IMR-90 (cell line): Measurements from ENCODE around the gene SYCP2. TPM values are rescaled to one million over a fixed set of nuclear protein-coding genes. Genes with fewer than 3 reads are reported as not detected.

Experiments used
- ATAC-seq: fragments of 200-7000 bp; cut with Tn5 transposase; 2 replicates; pipeline ENCODE4 v1.9.1; 2020; ENCODE audit warnings: low read depth, mild to moderate bottlenecking, moderate library complexity
- BruUV-seq: library from RNA; stranded (reverse); fragments of 400-500 nt; replicated peaks from 2 replicates; lab custom pipeline; 2021; lab: Mats Ljungman, UMichigan
- CTCF ChIA-PET: fragments of 300-600 bp; formaldehyde crosslinking; extraction: SDS; loops from one replicate; lab custom pipeline; 2021; ENCODE audit warnings: antibody characterized with exemption; lab: Yijun Ruan, JAX
- POLR2A ChIA-PET: fragments of 300-600 bp; sonication (Branson Sonifier 250); formaldehyde crosslinking; loops from one replicate; lab custom pipeline; 2022; ENCODE audit warnings: antibody characterized with exemption; ENCODE audit not compliant: unreplicated experiment; lab: Charles Lee
- DNase-seq: peaks from one replicate; pipeline ENCODE4 v3.0.0; 2013
- H2AFZ ChIP-seq: replicated peaks from 2 replicates; pipeline ENCODE3; 2013; ENCODE audit warnings: low read length, mild to moderate bottlenecking; ENCODE audit not compliant: poor library complexity
- H2AK5ac ChIP-seq: 2 replicates; pipeline ENCODE4 v1.6.1; 2013; ENCODE audit warnings: low read depth, low read length, inconsistent platforms
- H2AK9ac ChIP-seq: replicated peaks from 2 replicates; pipeline ENCODE3; 2013; ENCODE audit warnings: mild to moderate bottlenecking, low read depth, low read length, moderate library complexity; ENCODE audit not compliant: poor library complexity
- H2BK120ac ChIP-seq: 2 replicates; pipeline ENCODE4 v1.6.1; 2013; ENCODE audit warnings: low read depth, low read length, inconsistent platforms
- H2BK15ac ChIP-seq: 3 replicates; pipeline ENCODE4 v1.6.1; 2013; ENCODE audit warnings: low read depth, low read length, inconsistent platforms
- H2BK20ac ChIP-seq: 2 replicates; pipeline ENCODE4 v1.6.1; 2013; ENCODE audit warnings: low read depth, mild to moderate bottlenecking, inconsistent platforms, low read length, moderate library complexity
- H2BK5ac ChIP-seq: 2 replicates; pipeline ENCODE4 v1.6.1; 2013; ENCODE audit warnings: mild to moderate bottlenecking, low read depth, low read length, inconsistent platforms; ENCODE audit not compliant: poor library complexity, severe bottlenecking
- H3K14ac ChIP-seq: replicated peaks from 2 replicates; pipeline ENCODE4 v1.6.1; 2013; ENCODE audit warnings: low read depth, low read length, inconsistent platforms
- H3K18ac ChIP-seq: 2 replicates; pipeline ENCODE4 v1.6.1; 2013; ENCODE audit warnings: low read depth, low read length, control low read depth
- H3K23ac ChIP-seq: 2 replicates; pipeline ENCODE4 v1.6.1; 2013; ENCODE audit warnings: low read depth, low read length, inconsistent platforms
- H3K27ac ChIP-seq: 2 replicates; pipeline ENCODE4 v1.5.1; 2013; ENCODE audit warnings: mild to moderate bottlenecking, control low read depth, low read length; ENCODE audit not compliant: insufficient read depth
- H3K27me3 ChIP-seq: 2 replicates; pipeline ENCODE4 v1.6.1; 2013; ENCODE audit warnings: low read length; ENCODE audit not compliant: control insufficient read depth, insufficient read depth
- H3K36me3 ChIP-seq: 2 replicates; pipeline ENCODE4 v1.6.1; 2013; ENCODE audit warnings: low read length, mixed read lengths; ENCODE audit not compliant: control insufficient read depth, insufficient read depth
- H3K4ac ChIP-seq: 2 replicates; pipeline ENCODE4 v1.6.1; 2013; ENCODE audit warnings: low read depth, low read length, inconsistent platforms
- H3K4me1 ChIP-seq: 2 replicates; pipeline ENCODE4 v1.6.1; 2013; ENCODE audit warnings: low read length, mixed read lengths; ENCODE audit not compliant: control insufficient read depth, insufficient read depth
- H3K4me2 ChIP-seq: 2 replicates; pipeline ENCODE4 v1.6.1; 2013; ENCODE audit warnings: low read depth, mild to moderate bottlenecking, control low read depth, low read length, moderate library complexity
- H3K4me3 ChIP-seq: 2 replicates; pipeline ENCODE4 v1.5.1; 2013; ENCODE audit warnings: low read depth, mild to moderate bottlenecking, control low read depth, low read length, moderate library complexity; ENCODE audit not compliant: insufficient read depth
- H3K56ac ChIP-seq: 2 replicates; pipeline ENCODE4 v1.6.1; 2013; ENCODE audit warnings: low read length, inconsistent platforms; ENCODE audit not compliant: insufficient read depth; ENCODE audit errors: extremely low read depth
- H3K79me1 ChIP-seq, 2 experiments: 2 replicates each; pipeline ENCODE4 v1.6.1; 2013; ENCODE audit warnings: low read length in 2 of 2, inconsistent platforms in 1 of 2, low read depth in 1 of 2
- H3K9ac ChIP-seq: 2 replicates; pipeline ENCODE4 v1.6.1; 2013; ENCODE audit warnings: low read depth, low read length, control low read depth
- H3K9me1 ChIP-seq: 2 replicates; pipeline ENCODE4 v1.6.1; 2013; ENCODE audit warnings: low read length, inconsistent platforms; ENCODE audit not compliant: insufficient read depth
- H3K9me3 ChIP-seq: 2 replicates; pipeline ENCODE4 v1.6.1; 2013; ENCODE audit warnings: low read length; ENCODE audit not compliant: control insufficient read depth, insufficient read depth
- H4K20me1 ChIP-seq: 2 replicates; pipeline ENCODE4 v1.6.1; 2013; ENCODE audit warnings: low read length, inconsistent platforms; ENCODE audit not compliant: insufficient read depth
- H4K5ac ChIP-seq: 2 replicates; pipeline ENCODE4 v1.6.1; 2013; ENCODE audit warnings: mild to moderate bottlenecking, low read depth, low read length, control low read depth
- H4K8ac ChIP-seq, 2 experiments: 2 replicates each; pipeline ENCODE4 v1.6.1; 2013; ENCODE audit warnings: low read depth in 2 of 2, low read length in 2 of 2, control low read depth in 1 of 2, inconsistent platforms in 1 of 2
- H4K91ac ChIP-seq: 2 replicates; pipeline ENCODE4 v1.6.1; 2013; ENCODE audit warnings: low read depth, low read length, inconsistent platforms; ENCODE audit not compliant: insufficient read depth
- CHD1 ChIP-seq: IDR thresholded peaks from 2 replicates; pipeline ENCODE4 v1.6.1; 2012; ENCODE audit warnings: low read depth, low read length, improper control_type of control experiment
- MAFK ChIP-seq: IDR thresholded peaks from 2 replicates; pipeline ENCODE4 v1.6.1; 2012; ENCODE audit warnings: low read depth, low read length, improper control_type of control experiment
- WGBS, 2 experiments: methylation state at CpG; one replicate each; pipeline versions ENCODE4 v1.1.5 to v1.1.7; 2013; ENCODE audit warnings: missing lambda C conversion rate in 2 of 2; ENCODE audit not compliant: insufficient read length in 1 of 2; ENCODE audit errors: extremely low coverage in 2 of 2; 5-methylcytosine and 5-hydroxymethylcytosine counted together
- dilution Hi-C: fragments of 300-500 bp; cut with HindIII; formaldehyde crosslinking; loops from one replicate; pipeline ENCODE4 v1.14.3; 2018; ENCODE audit warnings: low sequenced_read_pairs; ENCODE audit not compliant: unreplicated experiment
- in situ Hi-C: fragments of 300-500 bp; cut with MboI; formaldehyde crosslinking; loops from 3 replicates; pipeline ENCODE4 v1.14.3; 2019; ENCODE audit warnings: low sequenced_read_pairs, inconsistent platforms, mixed read lengths
- intact Hi-C: fragments of 100-400 bp; cut with micrococcal nuclease; formaldehyde crosslinking; loops from 2 replicates; pipeline ENCODE4 v1.10.0; 2022
- polyA plus RNA-seq, 3 experiments: library from polyadenylated mRNA; depleted of rRNA; stranded (reverse); fragments of >200 nt; gene quantifications; 2 replicates each; pipeline ENCODE4 v1.2.3, GENCODE V29; 2012; ENCODE audit warnings: low replicate concordance in 1 of 3
- total RNA-seq: library from RNA; depleted of rRNA; stranded (reverse); fragments of >200 nt; gene quantifications from 2 replicates; pipeline ENCODE4 v1.2.3, GENCODE V29; 2012
- TF ChIP-seq, protein P1 (sequence below): fragments of 150-350 bp; IDR thresholded peaks from 2 replicates; pipeline ENCODE4 v1.6.1; 2017; ENCODE audit warnings: mild to moderate bottlenecking, antibody characterized with exemption, low read length, low read depth

SYCP2 gene
- total and polyA plus RNA-seq, 2 of the 4 experiments (the other 2 are of a cell fraction), result 0.18 to 0.31 TPM

DNA sequence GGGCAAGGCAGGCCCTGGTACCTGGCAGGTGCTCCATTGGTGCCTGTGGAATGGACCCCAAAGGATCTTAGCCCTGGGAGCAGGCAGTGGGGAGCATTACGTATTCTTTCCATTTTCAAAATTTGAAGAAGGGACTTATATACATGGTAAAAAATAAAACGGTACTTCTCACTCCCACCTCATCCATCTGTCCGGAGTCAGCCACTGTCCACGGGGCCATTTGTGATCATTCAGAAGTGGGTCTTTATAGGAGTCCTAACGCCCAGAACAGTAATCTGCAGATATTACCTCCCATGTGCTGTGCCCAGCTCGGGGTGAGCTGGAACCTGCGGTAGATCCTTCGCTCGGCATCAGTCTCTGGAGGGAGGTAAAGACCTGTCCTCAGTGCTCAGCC, 110.4 kb downstream of the SYCP2 start:
- intact Hi-C loops, result no loop called here
- no peak overlapping the region for H2BK15ac ChIP-seq
- DNase-seq, result no peak
- no peak overlapping the region for H2AK5ac ChIP-seq
- no peaks in the 10 kb centered on the region for H3K36me3 ChIP-seq
- no peak overlapping the region for H4K91ac ChIP-seq
- H3K9me3 ChIP-seq, result peaks cover 11% of the 10 kb centered on the region; the same call in 1 of the 2 replicates
- no peak overlapping the region for H3K23ac ChIP-seq
- H3K4ac ChIP-seq, result no peak overlapping the region
- no peak overlapping the region for H3K9ac ChIP-seq
- POLR2A ChIA-PET, result no interaction called here
- H4K20me1 ChIP-seq, result no peaks in the 10 kb centered on the region
- no TSS peak for BruUV-seq
- no peak overlapping the region for H3K4me2 ChIP-seq
- no CpG with 5 or more reads among the region's 9 CpGs for WGBS, 2 experiments
- no peak overlapping the region for H3K4me3 ChIP-seq
- TF ChIP-seq MAFK (no peak), CHD1 (no peak)
- TF ChIP-seq, protein P1, sequence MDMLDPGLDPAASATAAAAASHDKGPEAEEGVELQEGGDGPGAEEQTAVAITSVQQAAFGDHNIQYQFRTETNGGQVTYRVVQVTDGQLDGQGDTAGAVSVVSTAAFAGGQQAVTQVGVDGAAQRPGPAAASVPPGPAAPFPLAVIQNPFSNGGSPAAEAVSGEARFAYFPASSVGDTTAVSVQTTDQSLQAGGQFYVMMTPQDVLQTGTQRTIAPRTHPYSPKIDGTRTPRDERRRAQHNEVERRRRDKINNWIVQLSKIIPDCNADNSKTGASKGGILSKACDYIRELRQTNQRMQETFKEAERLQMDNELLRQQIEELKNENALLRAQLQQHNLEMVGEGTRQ, result no peak
- no peak overlapping the region for H2BK20ac ChIP-seq
- H2AFZ ChIP-seq, result no peak overlapping the region
- no peak overlapping the region for H4K5ac ChIP-seq
- no peak overlapping the region for H2AK9ac ChIP-seq
- H3K56ac ChIP-seq, result no peak overlapping the region
- H3K27me3 ChIP-seq, result no peaks in the 10 kb centered on the region
- ATAC-seq, result no peak
- no peaks in the 10 kb centered on the region for H3K9me1 ChIP-seq
- H4K8ac ChIP-seq, result no peak overlapping the region
- H2BK5ac ChIP-seq, result no peak overlapping the region
- H3K18ac ChIP-seq, result no peak overlapping the region
- CTCF ChIA-PET, result no interaction called here
- no peak overlapping the region for H3K27ac ChIP-seq
- in situ Hi-C loops, result no loop called here
- H3K4me1 ChIP-seq, result no peaks in the 10 kb centered on the region
- H3K79me1 ChIP-seq, result no peaks in the 10 kb centered on the region
- no peak overlapping the region for H3K14ac ChIP-seq
- dilution Hi-C loops, result no loop called here
- no peak overlapping the region for H2BK120ac ChIP-seq
